ENCODE results near the gene MAPK8IP3. TPM values are rescaled to one million over a fixed set of nuclear protein-coding genes. Genes with fewer than 3 reads are reported as not detected.

Gene MAPK8IP3
- total and polyA plus RNA-seq, 2 donors (not counting 1 experiment from before 2014, with no cell fraction given), result 249 to 340 TPM

- H3K4me2 ChIP-seq (replicated peaks; ENCODE audit: low read depth, low read length, poor library complexity, severe bottlenecking), result peak within 1 kb of the TSS; percentile 94
- H3K9me3 ChIP-seq (ENCODE audit: control extremely low read depth in 1 of 3, control insufficient read depth in 2 of 3, insufficient read depth in 1 of 3, low read length in 2 of 3), result no peaks in the 10 kb centered on the region
- H3K27ac ChIP-seq (ENCODE audit: low read length in 2 of 2), result peak within 1 kb of the TSS; percentile 47 to 76
- peak within 1 kb of the TSS; percentile 77 for H2AFZ ChIP-seq (ENCODE audit: insufficient read depth, low read depth, low read length, poor library complexity, severe bottlenecking)
- DNase-seq (peak; percentile 99), ATAC-seq (ENCODE audit: low read depth) (peak; percentile 85)
- peak within 1 kb of the TSS; percentile 89 for H3K4me3 Mint-ChIP-seq
- WGBS (ENCODE audit: insufficient coverage), result under 1% methylated on average over 102 of the region's 102 CpGs
- H3K79me2 ChIP-seq (ENCODE audit: control insufficient read depth, insufficient read depth, low read length), result peaks cover 65% of the 10 kb centered on the region
- ChIA-PET CTCF (interaction anchor here (0.6 to 2.3 kb wide), 12 partner anchors 8 to 1380 kb away, joined by 3 to 16 read pairs (median 4); partner anchors contain the start of genes EME2, FAHD1, HAGH and MAPK8IP3), POLR2A (interaction anchor here (0.5 to 2.0 kb wide), 7 partner anchors 11 to 362 kb away, joined by 3 to 27 read pairs (median 7); partner anchors contain the start of genes EME2, FAHD1, MAPK8IP3 and MRPS34)
- peaks cover 10 to 30% of the 10 kb centered on the region in 2 donors for H3K4me1 ChIP-seq (ENCODE audit: control insufficient read depth in 2 of 2, insufficient read depth in 2 of 2, low read length in 2 of 2)
- H3K27me3 ChIP-seq (replicated peaks in 1 of 4; ENCODE audit: control extremely low read depth in 1 of 4, control insufficient read depth in 3 of 4, insufficient read depth in 4 of 4, low read length in 3 of 4), result no peaks in the 10 kb centered on the region
- TF ChIP-seq CTCF (IDR thresholded peaks at IDR 0.05) (no peak), EZH2 (IDR thresholded peaks at IDR 0.05; ENCODE audit: borderline replicate concordance, insufficient read depth, low read depth, low read length, poor library complexity, severe bottlenecking) (no peak)
- H3K36me3 ChIP-seq (replicated peaks in 1 of 2; ENCODE audit: control extremely low read depth in 1 of 2, control insufficient read depth in 1 of 2, extremely low read depth in 1 of 2, insufficient read depth in 2 of 2, low read length in 1 of 2), result peaks cover 0 to 26% of the 10 kb centered on the region in 2 experiments
- intact Hi-C loops (cut with micrococcal nuclease), result loop anchor here (1.0 to 2.0 kb wide), 4 partner anchors 9 to 440 kb away; partner anchors contain the start of genes HAGH, MRPS34 and UQCC4
- H3K27ac Mint-ChIP-seq, result peak within 1 kb of the TSS; percentile 91
- peaks cover 22% of the 10 kb centered on the region for H3K4me1 Mint-ChIP-seq
- H3K9ac ChIP-seq (ENCODE audit: low read length), result peak within 1 kb of the TSS; percentile 89
- H3K4me3 ChIP-seq (ENCODE audit: control extremely low read depth in 1 of 5, extremely low read depth in 1 of 5, insufficient read depth in 1 of 5, low read depth in 2 of 5, low read length in 4 of 5), result peak within 1 kb of the TSS; percentile 75 to 96 (median 83)
- no peaks in the 10 kb centered on the region for H3K27me3 Mint-ChIP-seq
- H4K20me1 ChIP-seq (ENCODE audit: control insufficient read depth, insufficient read depth, low read length, poor library complexity, severe bottlenecking), result peaks cover 81% of the 10 kb centered on the region
- no peaks in the 10 kb centered on the region for H3K9me3 Mint-ChIP-seq (ENCODE audit: insufficient read depth)
These were observed 76.6 kb downstream of the MAPK8IP3 start, which contains the start of the genes NUBP2 and SPSB3 for GRCh38 chr16:1782408-1783264. TSS of gene NUBP2 (plus strand) at chr16:1782960. CDS start at chr16:1783021, 61 bp downstream. TSS of gene SPSB3 (minus strand) at chr16:1782571. CDS start at chr16:1781483, 1,088 bp downstream.
